D341Med (cell line): ENCODE data around the gene BPTF.
A peak's percentile ranks its signal among the peaks of the same experiment; 100 is the strongest.
"Not testable (repeated sequence)": the region's sequence is repeated elsewhere in the genome, so short reads cannot be mapped to it uniquely, and the experiment has no call there.

ENCODE experiments used
- DNase-seq: peaks from one replicate; pipeline ENCODE4 v3.0.0; 2012; ENCODE audit warnings: low spot score

The BPTF gene

DNA sequence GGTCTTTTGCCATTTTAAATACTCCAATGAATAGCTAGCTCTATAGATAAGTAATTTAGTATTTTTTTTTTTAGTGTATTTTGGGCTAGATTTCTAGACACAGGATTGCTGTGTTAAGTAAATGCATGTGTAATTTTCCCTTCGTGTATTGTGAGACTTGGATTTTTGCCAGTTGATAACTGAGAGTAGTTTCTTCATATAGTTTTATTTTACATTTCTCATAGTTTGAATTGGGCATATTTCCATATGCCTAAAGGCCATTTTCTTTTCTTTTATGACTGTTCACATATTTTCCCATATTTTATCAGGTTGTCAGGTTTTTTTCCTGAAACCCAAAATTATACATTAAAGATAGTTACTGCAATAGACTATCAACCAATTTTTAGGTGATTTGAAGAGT is 59.4 kb downstream of the BPTF start:
- no peak for DNase-seq

DNA sequence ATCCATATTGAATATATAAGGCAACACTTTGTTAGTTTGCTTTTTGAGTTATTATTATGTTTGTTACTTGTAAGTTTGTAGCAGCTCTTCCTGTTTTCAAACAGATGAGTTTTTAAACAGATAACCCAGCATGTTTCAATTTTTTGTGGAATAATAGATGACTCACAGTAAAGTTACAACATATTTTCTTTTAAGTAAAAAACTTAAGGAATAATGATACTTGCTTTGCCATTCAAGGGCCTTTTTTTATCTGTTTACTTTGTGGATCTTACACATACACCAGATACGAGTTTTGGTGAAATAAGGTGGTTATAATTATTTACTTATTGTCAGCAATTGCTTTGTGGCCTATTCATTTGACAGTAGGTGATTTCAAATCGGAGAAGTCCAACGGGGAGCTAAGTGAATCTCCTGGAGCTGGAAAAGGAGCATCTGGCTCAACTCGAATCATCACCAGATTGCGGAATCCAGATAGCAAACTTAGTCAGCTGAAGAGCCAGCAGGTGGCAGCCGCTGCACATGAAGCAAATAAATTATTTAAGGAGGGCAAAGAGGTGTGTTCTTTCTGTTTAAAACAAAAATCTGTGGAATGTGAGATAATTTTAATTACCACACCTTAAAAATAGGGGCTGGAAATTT is 66.3 kb downstream of the BPTF start:
- DNase-seq, result peak; percentile 79

DNA sequence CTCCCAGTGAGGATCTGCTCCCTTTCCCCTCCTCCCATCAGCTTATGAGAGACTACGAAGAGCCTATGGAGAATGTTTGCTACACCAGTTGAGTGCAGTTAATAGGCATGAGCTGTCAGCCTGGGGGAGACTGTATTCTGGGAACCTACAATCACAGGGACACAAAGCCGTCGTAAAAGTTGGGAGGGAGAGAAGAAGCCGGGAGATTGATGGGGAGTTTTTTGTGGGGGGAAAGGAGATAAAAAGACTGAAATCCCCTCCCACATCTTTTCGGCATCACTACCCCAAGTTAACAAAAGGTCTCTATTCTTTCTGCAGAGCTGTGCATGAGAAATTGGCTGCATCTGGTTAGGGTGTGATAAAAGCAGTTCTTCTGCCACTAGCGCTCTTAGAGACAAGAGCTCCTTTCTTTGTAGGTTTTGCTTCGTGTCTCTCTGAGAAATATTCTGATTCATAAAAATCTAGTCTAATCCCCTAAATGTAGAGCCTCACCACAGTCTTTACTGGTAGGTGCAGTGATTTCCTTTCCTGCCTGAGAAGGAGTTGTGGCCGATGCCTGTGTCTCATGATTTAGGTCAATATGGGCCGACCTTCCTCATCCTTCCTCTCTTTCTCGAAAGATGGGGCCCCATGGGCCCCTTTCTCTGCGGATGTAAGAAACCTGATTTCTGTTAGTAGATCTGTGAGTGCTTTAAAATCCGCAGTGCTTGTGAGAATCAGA is 77.4 kb downstream of the BPTF start:
- DNase-seq, result no peak

DNA sequence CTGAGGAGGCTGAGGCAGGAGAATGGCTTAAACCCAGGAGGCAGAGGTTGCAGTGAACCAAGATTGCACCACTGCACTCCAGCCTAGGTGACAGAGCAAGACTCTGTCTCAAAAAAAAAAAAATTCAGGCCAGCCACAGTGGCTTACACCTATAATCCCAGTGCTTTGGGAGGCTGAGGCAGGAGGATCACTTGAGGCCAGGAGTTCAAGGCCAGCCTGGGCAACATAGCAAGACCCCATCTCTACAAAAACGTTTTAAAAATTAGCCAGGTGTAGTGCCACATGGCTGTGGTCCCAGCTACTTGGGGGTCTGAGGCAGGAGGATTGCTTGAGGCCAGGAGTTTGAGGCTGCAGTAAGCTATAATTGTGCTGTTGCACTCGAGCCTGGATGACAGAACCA is 80.0 kb downstream of the BPTF start:
- not testable (repeated sequence) for DNase-seq

DNA sequence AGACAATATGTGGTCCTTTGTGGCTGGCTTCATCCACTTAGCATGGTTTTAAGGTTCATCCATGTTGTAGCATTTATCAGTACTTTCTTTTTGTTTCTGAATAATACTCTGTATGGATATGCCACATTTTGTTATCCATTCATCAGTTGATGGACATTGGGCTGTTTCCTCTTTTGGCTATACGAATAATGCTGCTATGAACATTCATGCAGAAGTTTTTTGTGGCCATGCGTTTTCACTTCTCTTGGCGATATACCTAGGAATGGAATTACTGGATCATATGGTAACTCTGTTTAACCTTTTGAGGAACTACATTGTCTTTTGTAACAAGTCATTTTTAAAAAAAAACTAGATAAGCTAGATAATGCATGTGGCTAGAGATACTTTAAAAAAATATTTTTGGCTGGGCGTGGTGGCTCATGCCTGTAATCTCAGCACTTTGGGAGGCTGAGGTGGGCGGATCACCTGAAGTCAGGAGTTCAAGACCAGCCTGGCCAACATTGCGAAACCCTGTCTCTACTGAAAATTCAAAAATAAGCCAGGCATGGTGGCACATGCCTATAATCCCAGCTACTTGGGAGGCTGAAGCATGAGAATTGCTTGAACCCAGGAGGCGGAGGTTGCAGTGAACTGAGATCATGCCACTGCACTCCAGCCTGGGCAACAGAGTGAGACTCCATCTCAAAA is 85.0 kb downstream of the BPTF start:
- not testable (repeated sequence) for DNase-seq

DNA sequence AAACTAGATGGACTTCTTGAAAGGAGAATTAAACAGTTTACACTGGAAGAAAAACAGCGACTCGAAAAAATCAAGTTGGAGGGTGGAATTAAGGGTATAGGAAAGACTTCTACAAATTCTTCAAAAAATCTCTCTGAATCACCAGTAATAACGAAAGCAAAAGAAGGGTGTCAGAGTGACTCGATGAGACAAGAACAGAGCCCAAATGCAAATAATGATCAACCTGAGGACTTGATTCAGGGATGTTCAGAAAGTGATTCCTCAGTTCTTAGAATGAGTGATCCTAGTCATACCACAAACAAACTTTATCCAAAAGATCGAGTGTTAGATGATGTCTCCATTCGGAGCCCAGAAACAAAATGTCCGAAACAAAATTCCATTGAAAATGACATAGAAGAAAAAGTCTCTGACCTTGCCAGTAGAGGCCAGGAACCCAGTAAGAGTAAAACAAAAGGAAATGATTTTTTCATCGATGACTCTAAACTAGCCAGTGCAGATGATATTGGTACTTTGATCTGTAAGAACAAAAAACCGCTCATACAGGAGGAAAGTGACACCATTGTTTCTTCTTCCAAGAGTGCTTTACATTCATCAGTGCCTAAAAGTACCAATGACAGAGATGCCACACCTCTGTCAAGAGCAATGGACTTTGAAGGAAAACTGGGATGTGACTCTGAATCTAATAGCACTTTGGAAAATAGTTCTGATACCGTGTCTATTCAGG is 85.9 kb downstream of the BPTF start:
- DNase-seq, result no peak

DNA sequence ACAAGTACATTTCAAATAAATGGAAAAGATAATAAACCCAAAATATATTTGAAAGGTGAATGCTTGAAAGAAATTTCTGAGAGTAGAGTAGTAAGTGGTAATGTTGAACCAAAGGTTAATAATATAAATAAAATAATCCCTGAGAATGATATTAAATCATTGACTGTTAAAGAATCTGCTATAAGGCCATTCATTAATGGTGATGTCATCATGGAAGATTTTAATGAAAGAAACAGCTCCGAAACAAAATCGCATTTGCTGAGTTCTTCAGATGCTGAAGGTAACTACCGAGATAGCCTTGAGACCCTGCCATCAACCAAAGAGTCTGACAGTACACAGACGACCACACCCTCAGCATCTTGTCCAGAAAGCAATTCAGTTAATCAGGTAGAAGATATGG is 86.8 kb downstream of the BPTF start:
- no peak for DNase-seq

DNA sequence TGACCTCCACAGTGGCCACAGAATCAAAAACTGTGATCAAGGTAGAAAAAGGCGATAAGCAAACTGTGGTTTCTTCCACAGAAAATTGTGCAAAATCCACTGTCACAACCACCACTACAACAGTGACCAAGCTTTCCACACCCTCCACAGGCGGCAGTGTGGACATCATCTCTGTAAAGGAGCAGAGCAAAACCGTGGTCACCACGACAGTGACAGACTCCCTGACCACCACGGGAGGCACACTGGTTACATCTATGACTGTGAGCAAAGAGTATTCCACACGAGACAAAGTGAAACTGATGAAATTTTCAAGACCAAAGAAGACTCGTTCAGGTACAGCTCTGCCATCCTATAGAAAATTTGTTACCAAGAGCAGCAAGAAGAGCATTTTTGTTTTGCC is 87.4 kb downstream of the BPTF start:
- no peak for DNase-seq

DNA sequence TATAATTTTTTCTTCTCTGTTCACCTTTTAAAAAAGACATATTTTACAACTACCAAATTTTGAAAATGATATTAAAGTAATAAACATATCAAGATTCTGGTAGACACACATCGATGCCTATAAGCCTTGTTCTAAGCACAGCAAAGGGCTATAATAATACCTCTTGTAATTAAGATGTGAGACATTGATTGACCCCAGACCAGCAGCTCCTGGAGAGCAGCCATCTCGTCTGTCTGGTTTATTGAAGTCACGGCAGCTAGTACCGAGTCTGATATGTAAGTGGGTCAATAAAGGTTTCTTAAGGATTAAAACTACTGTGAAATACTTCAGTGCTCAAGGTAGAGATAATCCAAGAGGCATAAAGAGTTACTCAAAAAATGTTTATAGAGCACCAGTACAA is 94.9 kb downstream of the BPTF start:
- DNase-seq, result peak; percentile 48

DNA sequence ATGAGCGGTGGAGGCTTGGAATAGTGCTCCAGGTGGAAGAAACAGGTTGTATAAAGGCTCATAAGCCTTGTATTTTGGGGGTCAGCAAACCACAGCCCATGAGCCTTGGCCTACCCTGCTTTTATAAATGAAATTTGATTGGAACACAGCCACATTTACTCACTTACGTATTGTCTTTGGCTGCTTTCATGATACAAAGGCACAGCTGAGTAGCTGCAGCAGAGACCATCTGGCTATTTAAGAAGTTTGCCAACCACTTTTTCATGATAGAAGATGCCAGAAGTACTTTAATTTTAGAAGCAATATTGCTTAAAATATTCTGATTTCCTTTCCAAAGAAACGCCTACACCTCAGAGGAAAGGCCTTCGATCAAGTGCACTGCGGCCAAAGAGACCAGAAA is 97.2 kb downstream of the BPTF start:
- no peak for DNase-seq

DNA sequence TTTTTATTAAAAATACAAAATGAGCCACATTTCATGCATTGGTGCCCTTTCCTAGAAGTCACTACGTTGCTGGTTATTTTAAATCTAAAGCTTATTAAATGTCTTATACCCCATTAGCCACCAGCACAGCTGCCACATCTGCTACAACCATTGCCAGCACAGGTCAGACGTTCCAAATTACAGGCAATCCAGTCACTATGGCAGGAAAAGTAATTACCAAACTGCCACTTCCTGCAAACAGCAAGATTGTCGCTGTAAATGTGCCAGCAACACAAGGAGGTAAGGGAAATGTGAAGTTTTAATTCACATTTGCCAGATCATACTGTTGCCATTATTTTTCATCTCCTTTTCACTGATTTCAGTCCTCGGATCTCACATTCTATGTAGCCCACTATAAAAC is 103.5 kb downstream of the BPTF start:
- DNase-seq, result not testable (repeated sequence)

DNA sequence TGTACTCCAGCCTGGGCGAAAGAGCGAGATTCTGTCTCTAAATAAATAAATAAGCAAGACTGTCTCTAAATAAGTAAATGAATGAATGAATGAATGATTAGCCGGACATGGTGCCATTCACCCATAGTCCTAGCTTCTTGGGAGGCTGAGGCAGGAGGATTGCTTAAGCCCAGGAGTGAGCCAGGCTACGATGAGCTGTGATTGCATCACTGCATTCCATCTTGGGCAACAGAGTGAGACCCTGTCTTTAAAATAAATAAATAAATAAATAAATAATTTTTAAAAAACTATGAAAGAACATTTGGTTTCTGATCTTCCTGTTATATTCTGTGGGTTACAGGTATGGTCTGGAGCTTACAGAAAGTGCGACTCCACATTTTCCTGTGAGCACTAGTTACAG is 105.9 kb downstream of the BPTF start:
- DNase-seq, result no peak

DNA sequence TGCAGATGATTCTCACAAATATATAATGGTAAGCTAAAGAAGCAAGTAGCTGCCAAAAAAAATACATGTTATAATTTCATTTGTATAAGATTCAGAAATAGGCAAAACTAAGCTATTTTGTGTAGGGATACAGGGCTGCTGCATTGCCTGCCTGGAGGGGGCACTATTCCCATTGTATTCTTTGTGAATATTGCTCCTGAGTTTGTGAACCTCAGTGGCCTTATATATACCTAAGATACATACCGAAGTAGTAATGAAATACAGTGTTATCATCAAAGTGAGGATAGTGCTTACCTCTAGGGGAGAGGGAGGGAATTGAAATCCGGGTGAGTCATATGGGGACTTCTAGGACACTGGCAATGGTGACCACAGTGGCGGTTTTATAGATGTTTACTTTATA is 117.5 kb downstream of the BPTF start:
- peak; percentile 56 for DNase-seq

DNA sequence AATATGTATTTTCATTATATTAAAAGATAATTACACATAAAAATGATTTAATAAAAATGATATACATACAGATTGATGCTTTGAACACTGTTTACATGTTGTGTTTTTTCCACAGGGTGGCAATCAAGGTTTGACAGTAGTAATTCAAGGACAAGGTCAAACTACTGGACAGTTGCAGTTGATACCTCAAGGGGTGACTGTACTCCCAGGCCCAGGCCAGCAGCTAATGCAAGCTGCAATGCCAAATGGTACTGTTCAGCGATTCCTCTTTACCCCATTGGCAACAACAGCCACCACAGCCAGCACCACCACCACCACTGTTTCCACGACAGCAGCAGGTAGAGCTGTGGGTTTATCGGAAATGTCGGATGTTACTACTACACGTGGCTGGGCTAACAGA is 118.7 kb downstream of the BPTF start:
- no peak for DNase-seq

DNA sequence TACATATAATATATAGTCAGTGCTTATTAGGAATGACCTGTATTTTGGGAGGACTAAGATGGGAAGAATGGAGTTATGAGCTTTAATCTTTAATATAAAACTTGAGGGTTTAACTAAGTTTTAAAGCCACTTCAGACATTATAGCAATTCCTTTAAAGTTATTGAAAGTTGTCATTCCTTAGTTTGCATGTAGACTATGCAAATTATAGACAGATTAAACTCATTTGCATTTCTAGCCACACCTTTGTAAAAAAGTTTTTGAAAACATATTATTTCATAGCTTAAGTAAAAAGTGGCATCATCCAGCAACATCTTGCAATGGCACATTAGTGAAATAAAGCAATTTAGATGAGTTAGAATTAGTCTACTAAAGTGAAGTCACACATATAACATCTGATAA is 121.2 kb downstream of the BPTF start:
- no peak for DNase-seq

DNA sequence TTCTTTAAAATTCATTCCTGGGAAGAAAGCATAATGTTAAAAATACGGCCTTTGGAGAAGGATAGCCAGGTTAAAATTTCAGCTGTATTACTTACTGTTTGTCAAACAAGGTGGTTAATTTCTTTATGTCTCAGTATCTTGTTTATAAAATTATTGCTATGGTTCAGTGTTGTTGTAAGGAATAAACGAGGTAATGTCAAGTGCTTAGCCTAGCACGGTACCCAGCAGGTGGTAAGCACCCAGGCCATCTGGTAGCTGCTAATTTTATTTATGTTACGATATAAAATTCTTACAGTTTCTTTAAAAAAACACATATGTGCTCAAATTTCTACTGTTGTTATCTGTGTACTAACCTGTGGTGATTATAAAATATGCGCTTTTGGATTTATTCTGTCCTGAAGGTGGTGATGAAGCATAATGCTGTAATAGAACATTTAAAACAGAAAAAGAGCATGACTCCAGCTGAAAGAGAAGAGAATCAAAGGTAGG is 122.1 kb downstream of the BPTF start:
- no peak for DNase-seq

DNA sequence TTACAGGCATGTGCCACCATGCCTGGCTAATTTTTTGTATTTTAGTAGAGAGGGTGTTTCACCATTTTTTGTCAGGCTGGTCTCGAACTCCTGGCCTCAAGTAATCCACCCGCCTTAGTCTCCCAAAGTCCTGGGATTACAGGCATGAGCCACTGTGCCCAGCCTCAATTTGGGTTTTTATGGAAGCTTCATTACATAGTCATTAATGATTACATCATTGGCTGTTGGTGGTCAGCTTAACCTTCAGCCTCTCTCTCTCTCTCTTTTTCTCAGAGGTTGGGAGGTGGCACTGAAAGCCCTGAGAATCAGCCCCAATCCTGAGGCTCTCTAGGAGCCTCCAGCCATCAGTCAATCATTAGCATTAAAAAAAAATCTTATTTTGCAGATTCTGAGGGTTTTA is 125.6 kb downstream of the BPTF start:
- DNase-seq, result no peak

DNA sequence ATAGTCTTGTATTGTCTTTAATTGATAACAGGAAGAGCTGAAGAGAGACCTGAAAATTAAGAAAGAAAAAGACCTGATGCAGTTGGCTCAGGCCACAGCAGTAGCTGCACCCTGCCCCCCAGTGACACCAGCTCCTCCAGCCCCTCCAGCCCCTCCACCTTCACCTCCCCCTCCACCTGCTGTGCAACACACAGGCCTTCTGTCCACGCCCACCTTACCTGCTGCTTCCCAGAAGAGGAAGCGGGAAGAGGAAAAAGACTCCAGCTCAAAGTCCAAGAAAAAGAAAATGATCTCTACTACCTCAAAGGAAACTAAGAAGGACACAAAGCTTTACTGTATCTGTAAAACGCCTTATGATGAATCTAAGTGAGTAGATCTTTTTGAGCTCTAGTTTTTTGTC is 134.2 kb downstream of the BPTF start:
- DNase-seq, result no peak

DNA sequence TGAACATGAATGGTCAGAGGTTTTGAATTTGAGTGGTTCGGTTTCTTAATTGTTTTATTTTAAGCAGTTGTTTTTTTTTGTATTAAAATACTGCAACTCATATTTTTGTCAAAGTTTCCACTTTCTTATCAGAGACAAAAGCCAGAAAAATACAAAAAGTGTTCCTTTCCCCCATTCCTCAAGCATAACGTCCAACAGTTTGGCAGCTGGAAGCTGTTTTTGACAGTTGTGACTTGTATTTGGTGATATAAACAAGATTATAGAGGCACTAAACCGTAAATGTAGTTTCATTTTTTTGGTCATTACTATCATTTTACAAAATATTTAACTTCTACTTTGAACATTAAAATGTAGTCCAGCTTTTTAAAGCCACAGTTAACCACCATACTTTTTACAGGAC is 135.0 kb downstream of the BPTF start:
- DNase-seq, result not testable (repeated sequence)

DNA sequence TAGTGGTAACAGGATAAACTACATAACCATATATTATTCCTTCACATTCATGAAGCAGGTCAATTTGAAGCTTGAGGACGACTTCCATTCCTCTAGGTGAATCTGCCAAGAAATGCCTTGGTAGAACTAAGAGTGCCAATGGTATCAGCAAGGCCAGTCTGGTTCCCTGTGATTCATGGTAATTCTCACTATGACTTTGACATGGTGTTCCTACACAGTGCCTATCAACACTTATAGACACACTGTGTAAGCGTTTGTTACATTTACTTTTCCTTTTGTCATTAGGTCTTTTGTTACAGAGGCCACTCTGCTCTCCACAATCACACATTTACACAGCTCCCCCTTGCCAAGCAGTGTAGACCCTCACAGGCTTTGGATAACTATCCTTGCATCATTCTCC is 136.9 kb downstream of the BPTF start:
- DNase-seq, result not testable (repeated sequence)

DNA sequence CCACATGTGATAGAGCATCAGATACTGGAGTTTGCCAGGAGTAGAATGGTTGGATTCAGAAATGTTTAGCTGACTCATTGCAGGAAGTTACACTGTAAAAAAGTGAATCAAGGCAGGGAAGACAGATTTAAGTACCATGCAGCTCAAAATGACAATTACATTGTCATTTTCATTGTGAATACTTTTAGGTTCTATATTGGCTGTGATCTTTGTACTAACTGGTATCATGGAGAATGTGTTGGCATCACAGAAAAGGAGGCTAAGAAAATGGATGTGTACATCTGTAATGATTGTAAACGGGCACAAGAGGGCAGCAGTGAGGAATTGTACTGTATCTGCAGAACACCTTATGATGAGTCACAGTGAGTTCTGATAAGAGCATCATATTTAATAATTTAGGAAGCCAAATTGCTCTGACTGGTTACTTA is 137.9 kb downstream of the BPTF start:
- DNase-seq, result not testable (repeated sequence)

DNA sequence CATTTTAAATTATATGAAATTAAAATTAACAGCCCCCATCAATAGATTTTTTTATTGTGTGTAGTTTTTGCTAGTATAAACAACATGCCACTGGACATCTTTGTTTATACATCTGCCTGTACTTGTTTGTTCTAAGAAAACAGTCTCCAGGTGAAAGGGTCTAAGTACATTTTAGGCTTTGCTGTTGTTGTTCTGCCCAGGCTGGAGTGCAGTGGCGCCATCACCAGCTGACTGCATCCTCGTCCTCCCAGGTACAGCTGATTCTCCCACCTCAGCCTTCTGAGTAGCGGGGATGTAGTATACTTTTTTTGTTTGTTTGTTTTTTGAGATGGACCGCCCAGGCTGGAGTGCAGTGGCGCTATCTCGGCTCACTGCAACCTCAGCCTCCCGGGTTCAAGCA is 145.5 kb downstream of the BPTF start:
- no peak for DNase-seq

DNA sequence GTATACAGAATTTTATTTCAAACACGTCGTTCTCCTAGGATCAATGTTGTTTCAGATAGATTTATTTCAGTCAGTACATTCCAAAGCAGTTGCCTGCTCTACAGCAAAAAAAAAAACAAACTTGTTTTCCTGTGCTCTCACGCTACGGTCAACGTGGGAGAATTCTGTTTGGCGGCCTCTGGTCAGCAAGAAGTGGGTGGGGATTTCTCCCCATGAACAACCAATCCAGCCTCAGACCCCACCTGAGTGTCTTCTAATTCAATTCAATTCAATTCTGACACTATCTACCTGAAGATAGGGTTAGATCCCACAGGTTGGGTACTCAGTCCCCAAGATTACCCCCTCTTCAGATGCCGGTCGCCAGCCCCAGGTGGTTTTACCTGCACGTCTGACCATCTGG is 148.9 kb downstream of the BPTF start:
- no peak for DNase-seq
